ENCODE measurements around the gene DOCK2.

The DOCK2 gene

GRCh38 chr5:170095646-170096045 lies 458.6 kb downstream of the DOCK2 start:
- H3K4me3 ChIP-seq (ENCODE audit: severe bottlenecking): no peak overlapping the region
- H3K27me3 ChIP-seq (ENCODE audit: insufficient read depth, poor library complexity, severe bottlenecking): no peaks in the 10 kb centered on the region
- no peak for TF ChIP-seq CTCF (IDR thresholded peaks at IDR 0.05; ENCODE audit: poor library complexity, severe bottlenecking)
- DNase-seq (ENCODE audit: low spot score) (no peak), ATAC-seq (ENCODE audit: low read depth) (peak; percentile 37; the same call in 2 of the 3 replicates)
- no peaks in the 10 kb centered on the region for H3K9me3 ChIP-seq (ENCODE audit: severe bottlenecking)
- no peaks in the 10 kb centered on the region for H3K36me3 ChIP-seq (ENCODE audit: low read depth)
- no peak overlapping the region for H3K27ac ChIP-seq (ENCODE audit: poor library complexity, severe bottlenecking)
- H3K4me1 ChIP-seq (ENCODE audit: insufficient read depth, poor library complexity, severe bottlenecking): no peaks in the 10 kb centered on the region

DNA sequence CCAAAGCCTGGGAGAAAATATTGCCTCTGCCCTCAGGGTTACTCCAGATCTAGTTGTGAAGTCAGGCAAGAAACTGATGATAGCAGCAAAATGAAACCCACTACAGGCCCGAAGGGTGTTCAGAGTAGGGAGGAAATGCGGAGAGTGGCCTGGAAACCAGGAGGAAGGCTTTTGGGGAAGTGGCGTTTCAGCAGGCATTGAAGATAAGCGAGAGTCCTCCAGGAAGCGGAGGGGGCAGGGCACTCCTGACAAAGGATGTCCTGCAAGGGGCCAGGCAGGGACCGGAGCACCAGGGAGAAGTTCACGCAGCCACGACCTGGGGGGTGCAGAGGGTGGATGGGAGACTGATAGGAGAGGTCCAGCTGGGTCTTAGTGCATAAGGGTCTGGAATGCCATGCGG lies 460.9 kb downstream of the DOCK2 start:
- H3K36me3 ChIP-seq (ENCODE audit: low read depth): no peaks in the 10 kb centered on the region
- H3K9me3 ChIP-seq (ENCODE audit: severe bottlenecking): no peaks in the 10 kb centered on the region
- H3K4me3 ChIP-seq (ENCODE audit: severe bottlenecking): no peak overlapping the region
- no peak for DNase-seq (ENCODE audit: low spot score)
- H3K27me3 ChIP-seq (ENCODE audit: insufficient read depth, poor library complexity, severe bottlenecking): no peaks in the 10 kb centered on the region
- TF ChIP-seq CTCF (IDR thresholded peaks at IDR 0.05; ENCODE audit: poor library complexity, severe bottlenecking): no peak
- no peak for ATAC-seq (ENCODE audit: low read depth)
- H3K4me1 ChIP-seq (ENCODE audit: insufficient read depth, poor library complexity, severe bottlenecking): no peaks in the 10 kb centered on the region
- no peak overlapping the region for H3K27ac ChIP-seq (ENCODE audit: poor library complexity, severe bottlenecking)

GRCh38 chr5:170100066-170100943 lies 463.2 kb downstream of the DOCK2 start:
- H3K36me3 ChIP-seq (ENCODE audit: low read depth): no peaks in the 10 kb centered on the region
- ATAC-seq (ENCODE audit: low read depth) (peak; percentile 70), DNase-seq (ENCODE audit: low spot score) (no peak)
- TF ChIP-seq CTCF (IDR thresholded peaks at IDR 0.05; ENCODE audit: poor library complexity, severe bottlenecking): peak; percentile 84
- H3K4me1 ChIP-seq (ENCODE audit: insufficient read depth, poor library complexity, severe bottlenecking): no peaks in the 10 kb centered on the region
- no peak overlapping the region for H3K4me3 ChIP-seq (ENCODE audit: severe bottlenecking)
- H3K9me3 ChIP-seq (ENCODE audit: severe bottlenecking): no peaks in the 10 kb centered on the region
- H3K27me3 ChIP-seq (ENCODE audit: insufficient read depth, poor library complexity, severe bottlenecking): no peaks in the 10 kb centered on the region
- no peak overlapping the region for H3K27ac ChIP-seq (ENCODE audit: poor library complexity, severe bottlenecking)

DNA sequence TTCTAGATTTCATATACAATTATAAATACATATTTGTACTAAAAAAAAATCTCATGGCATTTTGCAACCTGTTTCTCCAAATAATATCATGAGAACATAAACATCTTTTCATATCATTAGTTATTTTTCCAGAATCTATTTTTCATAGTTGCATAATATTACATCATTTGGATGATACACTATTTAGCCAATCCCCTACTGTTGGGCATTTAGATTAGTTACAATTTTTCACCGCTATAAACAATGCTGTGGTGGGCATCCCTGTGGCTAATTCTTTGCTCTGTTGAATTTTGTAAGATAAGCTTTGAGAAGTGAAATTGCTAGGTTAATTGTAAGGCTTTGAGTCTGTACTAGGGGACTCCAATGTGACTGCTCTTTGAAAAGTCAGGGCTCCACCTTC lies 466.4 kb downstream of the DOCK2 start:
- Histone ChIP-seq H3K9me3 (ENCODE audit: severe bottlenecking) (no peaks in the 10 kb centered on the region), H3K27ac (ENCODE audit: poor library complexity, severe bottlenecking) (no peak overlapping the region), H3K36me3 (ENCODE audit: low read depth) (no peaks in the 10 kb centered on the region), H3K4me1 (ENCODE audit: insufficient read depth, poor library complexity, severe bottlenecking) (no peaks in the 10 kb centered on the region), H3K27me3 (ENCODE audit: insufficient read depth, poor library complexity, severe bottlenecking) (no peaks in the 10 kb centered on the region), H3K4me3 (ENCODE audit: severe bottlenecking) (no peak overlapping the region)
- no peak for ATAC-seq (ENCODE audit: low read depth)
- no peak for TF ChIP-seq CTCF (IDR thresholded peaks at IDR 0.05; ENCODE audit: poor library complexity, severe bottlenecking)
- DNase-seq (ENCODE audit: low spot score): no peak

- no peak overlapping the region for H3K4me3 ChIP-seq (ENCODE audit: severe bottlenecking)
- no peak overlapping the region for H3K27ac ChIP-seq (ENCODE audit: poor library complexity, severe bottlenecking)
- ATAC-seq (ENCODE audit: low read depth) (no peak), DNase-seq (ENCODE audit: low spot score) (no peak)
- no peaks in the 10 kb centered on the region for H3K9me3 ChIP-seq (ENCODE audit: severe bottlenecking)
- no peak for TF ChIP-seq CTCF (IDR thresholded peaks at IDR 0.05; ENCODE audit: poor library complexity, severe bottlenecking)
- H3K36me3 ChIP-seq (ENCODE audit: low read depth): no peaks in the 10 kb centered on the region
- H3K4me1 ChIP-seq (ENCODE audit: insufficient read depth, poor library complexity, severe bottlenecking): no peaks in the 10 kb centered on the region
- H3K27me3 ChIP-seq (ENCODE audit: insufficient read depth, poor library complexity, severe bottlenecking): no peaks in the 10 kb centered on the region
Observed at GRCh38 chr5:170104299-170104698, 467.2 kb downstream of the DOCK2 start.
